ENCODE data around the gene CHRDL1. TPM values are rescaled to one million over a fixed set of nuclear protein-coding genes. Genes with fewer than 3 reads are reported as not detected.

Gene CHRDL1
- total RNA-seq, 1 donor from 2014 or later = 0.28 TPM

- no peak for ATAC-seq
- DNase-seq (ENCODE audit: low spot score) = no peak
Measured at GRCh38 chrX:110745288-110745687, 50.3 kb downstream of the CHRDL1 start.

DNA sequence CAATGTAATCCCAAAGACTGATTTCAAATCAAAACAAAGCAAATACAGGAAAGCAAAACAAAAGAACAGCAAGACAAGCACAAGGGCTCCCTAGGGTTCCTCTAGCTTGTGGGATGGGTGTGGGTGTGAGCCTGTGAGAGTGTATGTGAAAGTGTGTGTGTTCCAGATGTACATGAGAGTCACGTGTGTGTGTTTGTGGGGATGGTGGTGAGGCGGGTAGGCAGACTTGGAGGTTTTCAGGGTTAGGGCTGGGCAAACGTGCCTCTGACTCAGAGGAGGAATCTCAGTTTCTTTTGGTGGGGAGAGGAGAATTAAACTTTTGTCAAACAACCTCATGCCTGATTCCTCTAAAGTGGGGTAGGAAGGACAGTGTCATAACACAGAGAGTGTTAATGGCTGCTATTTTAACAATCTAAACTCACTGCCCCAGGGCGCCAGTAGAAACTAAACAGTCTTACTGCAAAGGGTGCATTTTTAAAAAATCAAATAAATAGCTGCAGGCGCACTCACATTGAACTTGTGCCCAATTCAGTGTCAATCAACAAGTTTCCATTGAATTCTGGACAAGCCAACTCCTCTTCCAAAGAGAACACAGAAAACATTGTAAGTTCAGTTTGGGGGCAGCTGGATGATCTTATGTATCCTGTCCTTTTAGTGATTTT is 51.8 kb downstream of the CHRDL1 start:
- DNase-seq (ENCODE audit: low spot score) = no peak
- ATAC-seq = no peak

GRCh38 chrX:110741213-110741796 is 54.3 kb downstream of the CHRDL1 start:
- no peak for ATAC-seq
- no peak for DNase-seq (ENCODE audit: low spot score)

- no peak for ATAC-seq
Measured at GRCh38 chrX:110734894-110735541, 60.6 kb downstream of the CHRDL1 start.

GRCh38 chrX:110734271-110734670 is 61.3 kb downstream of the CHRDL1 start:
- DNase-seq (ENCODE audit: low spot score) (no peak), ATAC-seq (no peak)

More at GRCh38 chrX:110734894-110735541, 60.6 kb downstream of the CHRDL1 start:
- DNase-seq (ENCODE audit: low spot score) = no peak

- no peak for DNase-seq (ENCODE audit: low spot score)
- ATAC-seq = no peak
Measured at GRCh38 chrX:110733166-110733565, 62.5 kb downstream of the CHRDL1 start.

GRCh38 chrX:110732266-110732665 is 63.4 kb downstream of the CHRDL1 start:
- DNase-seq (ENCODE audit: low spot score) (no peak), ATAC-seq (no peak)

GRCh38 chrX:110723844-110724243 is 71.8 kb downstream of the CHRDL1 start:
- no peak for ATAC-seq
- no peak for DNase-seq (ENCODE audit: low spot score)

DNA sequence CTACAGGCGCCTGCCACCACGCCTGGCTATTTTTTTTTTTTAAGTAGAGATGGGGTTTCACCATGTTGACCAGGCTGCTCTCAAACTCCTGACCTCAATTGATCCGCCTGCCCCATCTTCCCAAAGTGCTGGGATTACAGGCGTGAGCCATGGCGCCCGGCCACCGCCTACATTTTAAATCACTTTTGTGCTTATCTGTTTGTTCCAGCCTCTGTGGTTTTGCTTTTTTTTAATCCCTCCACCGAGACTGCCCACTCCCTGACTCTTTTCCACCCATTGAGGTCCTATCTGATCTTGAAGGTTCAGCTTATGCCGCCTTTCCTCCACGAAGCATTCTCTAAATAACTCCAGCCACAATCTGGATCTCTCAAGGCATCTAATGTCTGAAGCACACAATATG is 73.5 kb downstream of the CHRDL1 start:
- DNase-seq (ENCODE audit: low spot score) = no peak
- ATAC-seq = no peak

DNA sequence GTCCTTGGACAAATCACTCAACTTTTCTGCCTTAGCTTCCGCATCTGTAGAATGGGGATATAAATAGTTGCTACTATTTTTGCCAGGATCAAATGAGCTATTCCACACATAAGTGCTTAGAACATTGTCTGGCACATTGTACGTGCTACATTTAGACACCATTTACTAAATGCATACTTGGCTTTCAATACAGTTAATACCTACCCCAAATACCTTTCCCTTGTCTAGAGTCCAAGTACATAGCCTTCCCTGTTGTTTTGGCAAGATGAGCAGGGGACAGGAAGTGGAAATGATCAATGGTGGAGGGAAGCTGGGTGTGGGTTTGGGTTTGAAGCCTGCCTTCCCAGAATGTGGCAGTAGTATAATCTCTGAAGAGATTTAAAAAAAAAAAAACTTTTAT is 82.0 kb downstream of the CHRDL1 start:
- DNase-seq (ENCODE audit: low spot score) (no peak), ATAC-seq (no peak)

DNA sequence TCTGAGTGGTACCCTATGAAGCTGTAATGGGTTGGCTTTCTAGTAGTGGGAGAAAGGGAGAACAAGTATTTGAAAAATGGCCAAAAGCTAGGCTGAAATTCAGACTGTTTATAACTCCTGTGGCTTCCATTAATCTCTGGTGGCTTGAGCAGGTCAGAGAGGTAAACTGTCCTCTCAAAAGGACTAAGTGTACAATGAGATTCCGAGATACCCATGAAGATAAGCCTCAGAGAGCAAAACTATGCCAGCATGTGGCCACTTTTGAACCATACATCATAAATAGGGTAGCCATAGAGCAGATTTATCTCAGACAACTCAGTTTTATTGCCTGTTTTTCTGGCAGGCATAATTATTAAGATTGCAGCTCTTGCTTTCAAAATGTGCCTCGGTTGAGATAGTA is 89.2 kb downstream of the CHRDL1 start:
- DNase-seq (ENCODE audit: low spot score) (no peak), ATAC-seq (no peak)

DNA sequence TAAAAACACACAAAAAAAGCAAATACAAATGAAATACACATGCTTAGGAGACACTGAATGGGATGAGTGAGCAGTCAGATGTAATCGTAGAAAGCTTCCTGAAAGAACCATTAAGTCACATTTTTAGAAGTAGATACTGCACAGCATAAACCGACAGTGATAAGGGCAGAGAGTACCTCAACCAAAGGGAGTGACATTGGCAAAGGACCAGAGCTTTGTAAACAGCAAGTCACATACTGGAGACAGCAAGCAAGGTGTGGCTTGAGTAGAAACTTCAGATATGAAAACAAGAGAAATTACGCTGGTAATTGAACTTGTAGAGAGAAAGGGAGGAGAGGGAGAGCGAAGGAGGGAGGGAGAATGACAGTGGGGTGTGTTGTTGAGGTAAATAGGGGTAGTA is 92.0 kb downstream of the CHRDL1 start:
- ATAC-seq (no peak), DNase-seq (ENCODE audit: low spot score) (no peak)

DNA sequence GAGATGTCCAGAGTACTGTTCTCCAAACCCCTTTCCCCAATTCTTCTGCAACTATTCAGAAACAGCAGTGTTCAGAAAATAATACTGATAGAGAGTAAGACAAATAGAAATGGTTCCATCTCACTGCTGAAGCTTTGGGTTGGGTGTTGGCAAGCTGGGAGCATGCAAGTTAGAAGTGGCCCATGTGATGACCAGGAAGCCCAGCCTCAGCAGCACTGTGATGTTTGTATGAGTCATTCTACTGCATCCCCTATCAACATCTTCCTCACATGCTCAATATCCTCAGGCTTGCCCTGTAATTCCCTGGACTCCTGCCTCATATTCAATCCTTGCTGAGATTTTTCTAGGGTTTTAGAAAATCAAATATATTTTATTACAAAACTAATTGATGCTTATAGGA is 96.5 kb downstream of the CHRDL1 start:
- DNase-seq (ENCODE audit: low spot score) = no peak
- ATAC-seq = no peak

- DNase-seq (ENCODE audit: low spot score) (no peak), ATAC-seq (no peak)
Measured at GRCh38 chrX:110698696-110699095, 96.9 kb downstream of the CHRDL1 start.

DNA sequence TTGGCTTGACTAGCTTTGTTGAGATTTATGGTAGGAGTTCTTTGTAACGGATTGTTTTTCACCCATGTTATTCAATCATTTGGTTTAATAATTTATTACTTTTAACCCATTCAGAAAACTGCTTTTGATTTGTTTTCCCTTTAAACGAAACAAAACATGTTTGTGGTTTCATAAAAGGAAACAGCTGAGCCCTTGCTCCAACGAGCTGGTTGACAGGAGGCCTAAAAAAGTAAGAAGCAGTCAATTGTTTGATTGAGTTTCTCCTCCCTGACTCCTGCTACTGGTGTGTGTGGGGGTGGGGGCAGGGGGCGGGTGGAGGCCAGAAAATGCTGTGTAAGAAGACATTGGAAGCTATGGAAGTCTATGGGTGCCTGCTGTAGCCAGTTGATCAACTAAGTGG is 102.8 kb downstream of the CHRDL1 start:
- ATAC-seq (no peak), DNase-seq (ENCODE audit: low spot score) (no peak)

GRCh38 chrX:110691446-110691845 is 104.2 kb downstream of the CHRDL1 start:
- no peak for DNase-seq (ENCODE audit: low spot score)
- ATAC-seq = no peak

GRCh38 chrX:110684653-110685052 is 111.0 kb downstream of the CHRDL1 start:
- ATAC-seq (no peak), DNase-seq (ENCODE audit: low spot score) (no peak)

- DNase-seq (ENCODE audit: low spot score) = no peak
- ATAC-seq = no peak
Measured at GRCh38 chrX:110683925-110684324, 111.7 kb downstream of the CHRDL1 start.

DNA sequence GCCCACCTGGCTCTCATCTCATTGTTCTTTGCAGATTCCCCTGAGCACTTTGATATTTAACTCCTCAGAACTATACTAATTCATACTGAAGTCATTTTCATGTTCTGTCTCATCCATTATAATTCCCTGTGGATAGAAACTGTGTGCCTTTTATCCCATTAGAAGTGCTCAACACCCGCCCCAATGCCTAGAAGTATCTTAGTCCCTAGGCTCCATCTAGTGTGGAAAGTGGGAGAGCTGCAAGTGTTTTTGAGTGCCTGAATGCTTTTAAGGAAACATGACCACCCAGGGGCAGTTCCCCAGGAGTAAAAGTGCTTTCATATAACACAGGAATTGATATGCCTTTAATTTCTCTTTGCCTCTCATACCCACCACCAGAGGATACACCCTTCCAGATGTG is 117.0 kb downstream of the CHRDL1 start:
- ATAC-seq = peak; percentile 26
- DNase-seq (ENCODE audit: low spot score) = no peak

DNA sequence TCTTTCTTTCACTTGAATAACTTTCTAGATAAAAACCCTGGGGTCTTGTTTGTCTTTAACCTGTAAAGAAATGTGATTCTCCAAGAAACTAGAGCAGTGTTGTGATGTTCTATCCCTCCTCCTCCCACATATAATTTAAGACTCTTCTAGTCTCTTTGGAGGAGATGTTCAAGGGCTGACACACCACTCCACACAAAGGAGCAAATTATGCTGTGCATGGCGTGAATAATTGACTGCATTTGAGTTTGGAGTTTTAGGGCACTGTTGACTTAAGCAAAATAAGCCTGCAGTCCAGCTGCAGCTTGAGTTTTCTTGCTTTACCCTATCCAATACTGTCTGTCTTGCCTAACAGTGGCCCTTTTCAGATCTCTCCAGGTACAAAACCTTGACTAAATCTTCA is 119.7 kb downstream of the CHRDL1 start:
- DNase-seq (ENCODE audit: low spot score) = no peak

GRCh38 chrX:110671068-110671803 is 124.4 kb downstream of the CHRDL1 start:
- ATAC-seq (no peak), DNase-seq (ENCODE audit: low spot score) (no peak)

More for the DNA sequence above, 119.7 kb downstream of the CHRDL1 start:
- ATAC-seq = no peak

DNA sequence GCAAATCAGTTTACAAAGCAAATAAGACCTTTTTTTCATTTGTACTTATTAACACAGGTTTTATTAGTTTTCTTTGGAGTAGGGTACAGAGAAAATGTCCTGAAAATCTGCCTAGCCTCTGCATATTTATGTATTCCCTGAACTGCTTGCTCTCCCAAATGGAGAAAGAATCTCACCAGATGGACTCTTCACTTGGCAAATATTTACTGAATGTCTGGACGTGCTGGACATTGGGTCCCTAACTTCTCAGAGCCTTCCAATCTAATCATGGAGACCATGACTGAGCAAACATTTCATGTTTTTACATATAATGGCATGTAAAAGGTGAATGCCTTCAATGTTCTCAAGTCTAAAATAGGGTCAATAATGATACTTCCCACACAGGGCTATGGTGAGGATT is 126.0 kb downstream of the CHRDL1 start:
- DNase-seq (ENCODE audit: low spot score) (no peak), ATAC-seq (peak; percentile 77)
